HepG2 (cell line): ENCODE data around the gene GALNT8.

Source experiments
- JDP2 ChIP-seq: sonication (generic); formaldehyde crosslinking; IDR thresholded peaks from 2 replicates; pipeline ENCODE4 v1.8.1; 2022; ENCODE audit warnings: missing genetic modification reagents, borderline replicate concordance
- POLR2AphosphoS5 ChIP-seq: IDR thresholded peaks from 2 replicates; pipeline ENCODE4 v1.6.1; 2012; ENCODE audit warnings: low read depth, low read length

DNA sequence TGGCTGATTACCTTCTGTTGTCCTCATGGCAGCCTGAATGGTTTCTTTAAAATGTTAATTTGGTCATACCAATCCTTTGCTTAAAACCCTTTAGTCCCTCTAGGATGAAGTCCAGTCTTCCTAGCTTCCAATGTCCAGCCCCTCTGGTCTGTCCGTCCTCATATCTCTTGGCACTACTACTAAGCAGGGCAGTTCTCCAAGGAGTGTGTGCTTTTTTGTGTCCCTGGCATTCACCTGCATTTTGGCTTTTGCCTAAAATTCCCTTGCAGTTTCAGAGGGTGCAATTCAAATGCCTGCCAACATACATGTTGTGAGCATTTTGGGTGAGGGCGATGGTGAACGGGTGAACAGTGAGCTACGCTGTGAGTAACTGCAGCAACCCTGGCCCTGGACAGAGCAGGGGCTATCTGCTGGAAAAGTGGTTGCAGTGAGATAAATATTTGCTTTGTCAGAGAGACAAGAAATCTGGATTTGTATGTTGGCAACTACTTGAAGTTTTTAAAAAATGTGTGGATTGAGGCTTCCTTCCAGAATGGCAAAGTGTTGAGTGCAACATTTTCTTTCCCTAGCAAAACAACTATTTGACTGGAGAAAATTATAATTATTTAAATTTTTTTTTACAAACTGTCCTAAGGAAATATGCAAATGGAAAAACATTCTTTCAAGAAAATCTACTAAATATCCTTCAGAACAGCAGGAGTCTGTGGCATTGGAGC, 14.6 kb downstream of the GALNT8 start:
- no peak for TF ChIP-seq JDP2
- no peak for TF ChIP-seq POLR2AphosphoS5
